HG03378 (cell line): ENCODE measurements around the gene RPS6KC1.
"Not testable (repeated sequence)": the region's sequence is repeated elsewhere in the genome, so short reads cannot be mapped to it uniquely, and the experiment has no call there.

Experiments used
- ATAC-seq: cut with Tn5 transposase; IDR thresholded peaks from one replicate; pipeline ENCODE4 v1.9.1; 2021; ENCODE audit warnings: mild to moderate bottlenecking, moderate library complexity; ENCODE audit not compliant: unreplicated experiment

Gene RPS6KC1

DNA sequence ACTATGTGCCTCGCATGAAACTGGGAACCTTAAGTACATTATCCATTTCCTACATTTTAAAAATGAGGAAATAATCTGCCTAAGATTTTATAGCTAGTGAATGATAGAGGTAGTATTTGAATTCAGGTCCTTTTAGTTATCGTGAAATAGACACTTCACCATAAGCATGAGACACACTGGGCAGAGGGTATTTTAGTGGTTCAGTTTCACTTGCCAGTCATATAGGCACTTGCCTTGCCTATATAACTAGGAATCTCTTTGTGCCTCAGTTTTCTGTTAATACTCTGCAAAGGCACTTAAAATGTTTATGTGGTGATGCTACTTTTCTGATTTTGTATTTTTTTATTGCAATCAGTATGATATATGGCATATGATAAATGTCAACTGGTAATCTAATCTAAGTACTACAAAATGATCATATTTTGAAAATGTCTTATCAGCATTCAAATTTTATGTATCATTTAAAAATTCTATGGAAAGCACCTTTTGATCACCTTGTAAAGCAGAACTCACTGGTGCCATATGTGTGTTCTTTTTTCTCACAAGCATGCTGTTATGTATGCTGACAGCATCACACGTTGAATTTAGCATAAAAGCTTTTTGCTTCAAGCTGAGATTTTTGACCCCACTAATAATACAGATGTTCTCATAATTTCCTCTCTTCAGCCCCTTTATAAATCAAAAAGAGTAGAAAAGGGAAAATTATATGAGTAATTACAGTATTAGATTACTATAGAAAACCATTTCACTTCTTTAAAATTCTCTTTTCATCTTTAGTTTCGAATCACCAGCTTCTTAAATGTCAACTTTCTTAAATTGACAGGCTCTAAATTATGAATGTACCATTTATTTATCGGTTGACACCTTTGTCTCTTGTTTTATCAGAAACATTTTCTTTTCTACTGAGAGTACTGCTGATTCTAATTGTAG is 52.6 kb downstream of the RPS6KC1 start:
- peak; percentile 50 for ATAC-seq

DNA sequence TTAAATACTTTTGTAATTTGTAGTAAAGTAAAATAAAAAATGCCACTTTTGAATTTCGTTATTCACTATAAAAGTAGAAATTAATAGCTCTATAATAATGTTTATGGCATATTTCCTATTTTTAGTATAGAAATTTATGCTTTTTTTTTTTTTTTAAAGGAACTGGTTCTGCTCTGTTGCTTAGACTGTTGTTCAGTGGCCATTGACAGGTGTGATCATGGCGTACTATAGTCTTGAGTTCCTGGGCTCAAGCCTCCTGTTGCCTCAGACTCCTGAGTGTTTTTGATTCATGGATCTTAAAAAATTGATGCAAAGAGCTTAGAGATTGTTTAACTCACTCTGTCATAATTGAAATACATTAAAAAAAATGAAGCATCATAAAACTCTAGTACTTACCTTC is 53.6 kb downstream of the RPS6KC1 start:
- ATAC-seq: no peak

DNA sequence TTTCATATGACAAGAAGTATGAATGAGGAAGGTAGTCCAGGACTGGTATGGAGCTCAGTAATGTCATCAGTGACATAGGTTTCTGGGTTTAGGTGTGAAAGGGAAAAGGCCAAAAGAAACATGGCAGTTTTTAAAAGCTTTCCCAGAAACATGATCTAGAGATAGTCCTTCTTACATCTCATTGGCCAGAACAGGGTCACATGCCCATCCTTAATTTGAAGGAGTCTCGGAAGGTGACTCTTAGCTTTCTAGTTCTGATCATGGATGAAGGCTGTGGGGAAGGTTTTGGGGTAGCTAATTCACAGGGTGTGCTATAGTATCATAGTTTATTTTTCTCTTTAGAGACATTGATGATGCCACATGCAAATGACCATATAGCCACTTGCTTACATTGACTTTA is 55.3 kb downstream of the RPS6KC1 start:
- no peak for ATAC-seq

DNA sequence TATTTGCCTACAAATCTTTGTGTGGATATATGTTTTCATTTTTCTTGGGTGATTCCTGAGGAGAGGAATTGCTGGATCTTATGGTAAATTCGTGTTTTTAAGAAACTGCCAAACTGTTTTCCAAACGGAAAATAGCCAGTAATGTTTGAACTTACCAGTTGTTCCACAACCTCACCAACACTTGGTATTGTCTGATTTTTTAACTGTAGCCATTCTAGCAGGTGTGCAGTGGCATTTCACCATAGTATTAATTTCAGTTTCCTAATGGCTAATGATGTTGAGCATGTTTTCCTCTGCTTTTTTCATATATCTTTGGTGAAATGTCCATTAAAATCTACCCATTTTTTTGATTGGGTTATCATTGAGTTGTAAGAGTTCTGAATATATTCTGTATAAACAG is 56.6 kb downstream of the RPS6KC1 start:
- ATAC-seq: no peak

DNA sequence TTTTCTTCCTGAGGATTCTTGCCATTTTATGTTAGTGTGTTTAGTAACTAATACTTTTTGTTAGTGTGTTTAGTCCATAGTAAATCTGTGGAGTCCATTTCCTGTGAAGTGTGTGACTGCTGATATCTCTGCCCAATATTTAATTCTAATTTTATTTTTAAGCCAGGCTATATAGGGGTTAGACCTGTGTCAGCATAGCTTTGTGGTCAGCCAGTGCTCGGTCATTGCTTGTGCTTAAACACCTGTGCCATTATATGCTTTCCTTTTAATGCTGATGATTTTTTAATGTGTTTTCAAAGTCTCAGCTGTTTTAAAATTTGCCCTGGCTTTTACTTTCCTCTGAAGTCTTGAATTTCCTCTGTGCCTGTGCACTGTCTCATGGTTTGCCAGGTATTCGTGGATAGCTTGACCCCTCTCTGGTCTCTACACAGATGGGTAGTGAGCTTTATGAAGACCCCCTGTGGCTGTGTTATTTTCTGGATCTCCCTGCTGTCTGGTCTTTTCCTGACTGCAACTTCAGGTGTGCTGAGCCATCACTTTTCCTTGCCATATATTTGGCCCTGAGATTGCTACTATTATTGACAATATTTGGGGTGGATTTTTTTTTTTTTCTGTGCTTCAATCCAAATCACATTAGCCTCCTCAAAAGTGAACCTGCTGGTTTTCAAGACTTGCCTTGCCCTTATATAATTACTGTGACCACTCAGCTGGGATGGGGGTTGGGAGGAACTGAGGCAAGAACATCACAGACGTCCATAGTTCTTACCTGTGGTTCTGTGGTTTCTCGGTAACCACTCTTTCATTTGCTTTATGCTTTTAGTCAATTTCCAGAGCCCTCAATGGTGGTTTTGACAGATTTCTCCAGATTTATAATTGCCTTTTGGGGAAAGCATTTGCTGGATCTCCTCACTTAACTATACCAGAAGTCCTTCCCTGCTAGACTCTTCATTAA is 59.6 kb downstream of the RPS6KC1 start:
- ATAC-seq: peak; percentile 60

DNA sequence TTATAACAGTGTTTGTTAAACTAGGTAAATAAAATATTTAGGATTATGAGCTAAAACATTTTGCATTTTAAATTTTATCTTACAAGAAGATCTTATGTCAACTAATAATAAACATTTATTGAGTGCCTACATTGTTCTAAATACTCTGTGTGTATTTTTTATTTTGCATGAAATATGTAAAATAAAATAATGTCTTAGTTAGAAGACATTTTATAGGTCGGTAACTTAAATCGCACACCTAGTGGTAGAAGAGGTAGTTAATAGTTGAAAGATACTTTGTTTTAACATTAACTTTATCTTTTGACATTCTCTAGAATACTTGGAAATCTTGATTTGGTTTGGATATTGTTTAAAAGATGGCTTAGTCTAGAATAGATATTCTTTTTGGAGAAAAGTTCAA is 60.5 kb downstream of the RPS6KC1 start:
- no peak for ATAC-seq

DNA sequence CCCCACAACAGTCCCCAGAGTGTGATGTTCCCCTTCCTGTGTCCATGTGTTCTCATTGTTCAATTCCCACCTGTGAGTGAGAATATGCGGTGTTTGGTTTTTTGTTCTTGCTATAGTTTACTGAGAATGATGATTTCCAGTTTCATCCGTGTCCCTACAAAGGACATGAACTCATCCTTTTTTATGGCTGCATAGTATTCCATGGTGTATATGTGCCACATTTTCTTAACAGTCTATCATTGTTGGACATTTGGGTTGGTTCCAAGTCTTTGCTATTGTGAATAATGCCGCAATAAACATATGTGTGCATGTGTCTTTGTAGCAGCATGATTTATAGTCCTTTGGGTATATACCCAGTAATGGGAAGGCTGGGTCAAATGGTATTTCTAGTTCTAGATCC is 61.7 kb downstream of the RPS6KC1 start:
- not testable (repeated sequence) for ATAC-seq

DNA sequence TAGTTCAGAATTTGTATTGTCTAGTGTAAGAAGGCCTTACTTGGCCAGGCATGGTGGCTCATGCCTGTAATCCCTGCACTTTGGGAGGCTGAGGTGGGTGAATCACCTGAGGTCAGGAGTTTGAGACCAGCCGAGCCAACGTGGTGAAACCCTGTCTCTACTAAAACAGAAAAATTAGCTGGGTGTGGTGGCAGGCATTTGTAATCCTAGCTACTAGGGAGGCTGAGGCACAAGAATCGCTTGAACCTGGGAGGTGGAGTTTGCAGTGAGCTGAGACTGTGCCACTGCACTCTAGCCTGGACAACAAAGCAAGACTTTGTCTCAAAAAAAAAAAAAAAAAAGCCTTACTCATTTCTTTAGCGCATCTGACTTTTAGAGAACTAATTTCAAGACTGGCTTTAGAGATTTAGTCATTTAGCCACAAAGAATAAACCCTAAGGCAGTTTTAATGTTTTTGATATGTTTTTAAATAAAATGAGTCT is 66.7 kb downstream of the RPS6KC1 start:
- not testable (repeated sequence) for ATAC-seq

DNA sequence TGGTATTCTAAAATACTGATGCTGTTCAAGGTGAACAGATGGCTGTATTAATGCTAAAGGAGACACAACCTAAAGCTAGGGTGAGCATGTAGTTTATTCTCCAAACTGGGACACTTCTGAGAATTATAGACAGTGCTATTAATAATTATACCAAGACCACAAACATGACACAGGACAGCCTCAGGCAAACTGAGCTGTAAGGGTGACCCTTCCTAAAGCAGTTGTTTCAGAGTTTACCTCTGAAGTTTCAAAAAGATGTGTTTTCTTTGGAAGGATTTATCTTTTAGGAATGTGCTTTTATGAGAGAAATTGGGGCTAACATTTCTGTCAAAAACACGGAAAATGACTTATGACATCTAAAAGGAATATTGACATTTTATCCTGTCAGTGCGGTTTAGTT is 68.8 kb downstream of the RPS6KC1 start:
- ATAC-seq: no peak

DNA sequence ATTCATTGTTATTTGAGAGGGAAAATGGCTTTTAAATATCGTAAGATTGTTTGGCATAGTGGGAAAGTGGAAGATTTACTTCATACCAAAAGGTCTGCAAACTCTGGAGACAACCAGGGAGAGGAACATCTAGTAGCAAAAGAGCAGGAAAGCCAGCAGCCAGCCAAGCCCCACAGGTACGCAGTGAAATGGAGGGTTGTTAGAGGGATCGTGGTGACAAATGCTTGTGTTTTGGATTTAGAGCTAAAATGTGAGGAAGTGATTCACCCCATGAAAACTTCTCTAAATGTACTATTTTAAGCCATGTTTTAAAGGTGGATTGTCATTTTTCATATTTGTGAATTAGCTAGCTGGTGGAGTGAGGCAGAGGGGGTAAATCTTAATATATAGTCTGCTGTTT is 69.3 kb downstream of the RPS6KC1 start:
- no peak for ATAC-seq

DNA sequence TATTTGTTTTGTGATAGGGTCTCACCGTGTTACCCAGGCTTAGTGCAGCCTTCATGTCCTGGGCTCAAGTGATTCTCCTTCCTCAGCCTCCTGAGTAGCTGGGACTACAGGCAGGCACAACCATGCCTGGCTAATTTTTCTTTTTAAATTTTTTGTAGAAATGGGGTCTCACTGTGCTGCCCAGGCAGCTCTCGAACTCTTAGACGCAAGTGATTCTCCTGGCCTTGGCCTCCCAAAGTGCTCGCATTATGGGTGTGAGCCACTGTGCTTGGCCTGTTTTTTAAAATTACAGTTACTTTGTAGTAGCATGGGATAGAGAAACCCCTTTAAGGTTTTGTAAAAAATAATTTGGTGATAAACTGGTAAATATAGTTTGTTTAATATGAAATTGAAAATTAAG is 69.9 kb downstream of the RPS6KC1 start:
- ATAC-seq: no peak

DNA sequence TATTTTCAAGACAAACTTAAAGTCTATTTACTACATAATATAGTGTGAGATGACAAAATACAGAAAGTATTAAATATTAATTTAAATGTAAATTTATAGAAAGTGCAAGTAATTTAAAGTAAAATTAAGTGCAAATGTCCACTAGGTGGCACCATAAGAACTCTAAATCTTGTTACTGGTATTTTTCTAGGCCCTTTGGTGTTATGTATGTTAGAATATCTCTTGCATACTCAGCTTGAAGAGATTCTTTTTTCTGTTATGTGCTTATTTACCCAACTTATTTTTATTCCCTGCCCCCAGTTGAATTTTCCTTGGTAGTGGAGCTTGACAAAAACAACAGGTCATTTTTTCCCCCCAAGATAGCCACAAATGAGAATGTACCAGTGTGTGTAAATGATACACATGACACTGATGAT is 71.5 kb downstream of the RPS6KC1 start:
- no peak for ATAC-seq

DNA sequence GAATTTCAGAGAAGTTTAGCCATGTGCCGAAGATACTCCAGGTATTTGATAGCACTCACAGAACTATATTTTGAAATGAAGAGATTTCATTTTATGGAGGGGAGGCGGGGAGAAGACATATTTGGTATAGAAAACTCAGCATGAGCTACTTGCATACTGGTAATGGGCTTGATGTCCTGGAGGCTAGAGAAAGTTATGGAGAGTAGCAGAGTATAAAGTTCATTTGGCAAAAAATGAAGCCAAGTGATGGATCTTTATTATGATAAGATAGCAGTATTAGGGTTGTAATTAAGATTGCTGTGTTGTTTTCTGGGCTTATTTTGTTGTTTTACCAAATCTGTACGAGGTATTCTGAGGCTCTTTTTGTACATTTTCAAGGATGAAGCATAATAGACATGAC is 72.0 kb downstream of the RPS6KC1 start:
- ATAC-seq: no peak

DNA sequence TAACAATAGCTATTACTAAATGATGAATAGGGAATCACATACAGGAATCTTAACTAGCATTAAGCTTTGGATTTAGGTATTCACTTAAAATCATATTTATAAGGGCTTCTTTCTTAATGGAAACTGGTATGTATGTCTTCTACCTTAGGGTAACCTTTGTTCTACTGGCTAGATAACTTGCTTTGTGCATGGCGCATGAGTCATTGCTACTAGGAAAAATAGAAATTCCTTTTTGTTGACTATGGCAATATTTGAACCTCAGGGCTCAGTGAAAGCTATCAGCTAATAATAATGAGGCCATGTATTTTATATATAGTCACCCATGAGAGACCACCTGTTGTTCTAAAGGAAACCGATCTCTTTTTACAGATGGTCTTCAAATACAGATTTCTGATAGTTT is 72.5 kb downstream of the RPS6KC1 start:
- ATAC-seq: no peak

DNA sequence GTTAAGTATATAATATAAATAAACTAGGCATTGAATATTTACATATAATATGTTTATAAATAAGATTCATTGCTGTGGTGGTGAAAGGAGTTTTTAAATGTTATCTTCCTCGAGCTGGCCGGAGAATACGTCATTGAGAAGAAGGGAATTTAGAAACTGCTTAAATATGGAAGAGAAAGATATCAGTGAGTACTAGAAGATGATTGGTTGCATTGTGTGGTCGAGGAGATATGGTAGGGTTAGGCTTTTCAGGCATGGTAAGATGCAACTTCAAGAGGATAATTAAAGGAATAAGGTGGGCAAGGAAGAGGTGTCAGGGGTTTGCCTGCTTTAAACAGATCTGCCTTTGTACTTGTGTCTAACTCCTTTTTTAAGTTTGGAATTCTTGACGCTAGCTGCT is 73.5 kb downstream of the RPS6KC1 start:
- no peak for ATAC-seq

DNA sequence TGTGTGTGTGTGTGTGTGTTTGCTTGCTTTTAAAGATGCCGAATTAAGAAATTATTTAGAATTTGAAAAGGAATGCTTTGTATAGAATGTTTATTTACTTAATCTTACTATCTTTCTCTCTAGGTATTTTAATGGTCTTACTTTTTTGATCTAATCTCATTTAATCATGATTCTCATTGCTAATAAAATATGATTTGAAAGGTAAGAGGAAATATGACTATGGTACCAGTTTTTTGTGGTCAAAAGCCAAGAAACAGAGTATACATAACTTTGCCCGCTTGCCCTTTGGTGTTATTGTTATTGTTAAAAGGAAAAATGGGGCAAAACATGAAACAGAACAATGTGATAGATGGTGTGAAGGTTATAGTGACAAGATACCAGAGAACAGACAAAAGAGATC is 74.6 kb downstream of the RPS6KC1 start:
- ATAC-seq: no peak

DNA sequence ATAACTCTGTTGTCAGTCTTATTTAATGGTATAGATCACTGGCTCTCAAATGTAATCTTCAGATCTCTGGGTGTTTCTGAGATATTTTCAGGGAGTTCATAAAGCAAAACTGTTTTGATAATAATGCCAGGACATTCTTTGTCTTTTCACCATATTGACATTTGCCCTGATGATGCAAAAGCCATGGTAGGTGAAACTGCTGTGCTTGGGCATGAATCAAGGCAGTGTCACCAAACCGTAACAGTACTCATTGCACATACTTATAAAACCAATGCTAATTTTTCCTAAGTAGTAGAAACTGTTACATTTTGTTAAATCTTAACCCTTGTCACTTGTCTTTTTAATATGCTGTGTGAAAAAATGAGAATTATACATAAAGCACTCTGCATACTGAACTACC is 76.0 kb downstream of the RPS6KC1 start:
- ATAC-seq: no peak

DNA sequence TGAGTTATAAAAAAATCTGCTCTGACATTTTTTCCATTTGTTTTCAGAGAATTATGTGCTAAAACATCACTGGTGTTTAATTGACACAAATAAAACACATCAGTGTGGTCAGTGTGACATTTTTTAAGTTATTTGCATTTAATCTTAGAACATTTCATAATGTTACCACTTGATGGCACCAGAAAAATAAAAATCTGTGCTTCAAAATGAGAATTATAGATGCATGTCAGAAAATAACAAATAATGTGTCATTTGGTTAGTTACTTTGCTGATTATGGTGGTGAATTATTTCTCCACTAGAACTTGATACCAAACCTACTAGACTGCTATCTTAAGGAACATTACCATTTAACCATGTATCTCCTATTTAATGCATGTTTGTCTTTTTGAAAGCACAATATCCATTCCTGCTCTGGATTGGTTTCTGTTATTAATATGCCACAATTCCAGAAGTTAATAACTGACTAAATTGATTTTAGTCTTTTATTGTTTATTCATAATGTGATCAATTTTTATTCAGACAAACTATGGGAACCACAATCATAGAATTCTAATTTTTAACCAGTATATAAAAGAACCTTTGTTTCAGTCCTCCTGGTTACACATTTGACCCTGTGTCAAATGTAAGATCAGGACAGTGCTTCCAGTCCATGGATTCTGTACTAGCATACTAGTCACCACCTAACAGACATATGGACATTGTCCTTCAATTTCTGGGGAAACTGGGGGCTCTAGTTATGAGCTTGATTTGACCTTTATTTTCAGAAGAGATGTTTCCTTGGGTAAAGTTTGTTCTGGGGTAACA is 81.0 kb downstream of the RPS6KC1 start:
- ATAC-seq: no peak

DNA sequence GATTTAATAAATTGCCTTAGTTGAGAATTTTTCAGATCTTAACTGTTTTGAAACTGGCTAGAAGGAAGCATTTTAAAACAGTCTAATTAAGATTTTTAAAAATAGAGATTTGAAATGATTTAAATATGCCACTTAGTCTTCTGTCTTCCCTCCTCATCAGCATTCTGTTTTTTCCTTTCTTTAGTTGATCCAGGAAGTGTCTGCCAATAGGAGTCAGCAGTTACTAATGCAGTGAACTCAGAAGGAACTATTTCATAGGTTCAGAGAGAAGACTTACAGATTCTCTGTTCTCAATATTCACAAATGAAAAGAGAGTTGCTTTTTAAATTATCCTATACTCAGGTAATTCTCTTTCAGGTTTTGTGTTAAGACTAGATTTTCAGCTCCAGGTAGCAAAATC is 84.5 kb downstream of the RPS6KC1 start:
- no peak for ATAC-seq

DNA sequence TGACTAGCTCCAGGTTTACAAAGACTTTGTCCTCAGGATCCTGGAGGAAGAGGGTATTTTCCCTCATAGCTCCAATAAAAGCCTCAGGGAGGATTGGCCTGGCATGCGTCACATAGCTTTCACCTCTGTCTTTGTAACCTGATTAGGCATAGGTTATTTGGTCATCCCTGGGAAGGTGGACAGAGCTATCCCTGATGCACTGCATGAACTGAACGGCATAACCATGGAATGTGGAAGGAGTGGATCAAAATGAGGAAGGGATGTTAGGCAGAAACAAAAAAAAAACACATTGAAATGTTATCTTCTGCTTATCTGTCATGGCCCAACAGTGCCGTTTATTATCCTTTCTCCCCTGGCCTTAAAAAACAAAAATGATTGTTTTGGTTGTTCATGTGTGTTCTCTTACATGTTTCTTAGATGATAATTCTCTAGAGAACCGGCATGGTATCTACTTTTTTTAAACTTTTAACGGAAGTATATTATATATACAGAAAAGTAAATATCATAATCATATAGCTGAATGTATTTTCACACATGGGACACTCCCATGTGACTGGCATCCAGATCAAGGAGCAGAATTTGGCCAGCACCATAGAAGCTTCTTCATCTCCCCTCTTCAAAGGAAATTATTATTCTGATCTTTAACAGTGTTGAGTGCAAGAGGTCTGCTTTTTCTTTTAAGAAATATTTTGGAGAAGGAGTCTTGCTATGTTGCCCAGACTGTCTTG is 85.3 kb downstream of the RPS6KC1 start:
- ATAC-seq: no peak
